Suprapubic skin (tissue), 4 donors: ENCODE results near the gene STK17A. TPM values are rescaled to one million over a fixed set of nuclear protein-coding genes. Genes with fewer than 3 reads are reported as not detected.

Experiments used
- DNase-seq, 2 donors: peaks; one replicate each; pipeline ENCODE4 v3.0.0-alpha.2; 2019; ENCODE audit warnings: low spot score in 2 of 2
- H3K27ac ChIP-seq: fragments of 200-600 bp; sonication (generic); one replicate; pipeline ENCODE4 v1.5.1; 2019
- H3K27me3 ChIP-seq: fragments of 200-600 bp; sonication (generic); one replicate; pipeline ENCODE4 v1.5.1; 2019
- H3K36me3 ChIP-seq: fragments of 200-600 bp; sonication (generic); one replicate; pipeline ENCODE4 v1.5.1; 2019
- H3K4me1 ChIP-seq: fragments of 200-600 bp; sonication (generic); one replicate; pipeline ENCODE4 v1.5.1; 2019
- H3K4me3 ChIP-seq: fragments of 200-600 bp; sonication (generic); one replicate; pipeline ENCODE4 v1.5.1; 2019; ENCODE audit warnings: mild to moderate bottlenecking
- H3K9me3 ChIP-seq: fragments of 200-600 bp; sonication (generic); one replicate; pipeline ENCODE4 v1.5.1; 2019
- CTCF ChIP-seq, 2 donors: fragments of 200-600 bp in 1 of 2; fragments of 450-650 bp in 1 of 2; sonication (generic) in 1 of 2; IDR thresholded peaks; one replicate each; pipeline ENCODE4 v1.5.1; 2016 to 2019; ENCODE audit warnings: antibody characterized with exemption in 2 of 2, mild to moderate bottlenecking in 1 of 2, moderate library complexity in 1 of 2
- EP300 ChIP-seq: sonication (generic); formaldehyde crosslinking; IDR thresholded peaks from one replicate; pipeline ENCODE4 v1.6.1; 2017; ENCODE audit warnings: antibody characterized with exemption
- POLR2A ChIP-seq, 2 donors: fragments of 450-650 bp; IDR thresholded peaks; one replicate each; pipeline ENCODE4 v1.6.1; 2017; ENCODE audit warnings: antibody characterized with exemption in 2 of 2, mild to moderate bottlenecking in 2 of 2, moderate library complexity in 2 of 2
- POLR2AphosphoS5 ChIP-seq, 3 donors: sonication (generic); formaldehyde crosslinking; IDR thresholded peaks; one replicate each; pipeline ENCODE4 v1.6.1; 2017; ENCODE audit warnings: antibody characterized with exemption in 3 of 3
- WGBS: methylation state at CpG from one replicate; pipeline ENCODE4 v1.1.5; 2018; 5-methylcytosine and 5-hydroxymethylcytosine counted together
- total RNA-seq, 4 donors: library from RNA; depleted of rRNA; stranded (reverse); fragments of >200 nt; gene quantifications; one replicate each; pipeline ENCODE4 v1.1.0, GENCODE V29; 2016

Gene STK17A
- total RNA-seq, 4 donors from 2014 or later = 14.2 to 18.3 (median 15.9) TPM

DNA sequence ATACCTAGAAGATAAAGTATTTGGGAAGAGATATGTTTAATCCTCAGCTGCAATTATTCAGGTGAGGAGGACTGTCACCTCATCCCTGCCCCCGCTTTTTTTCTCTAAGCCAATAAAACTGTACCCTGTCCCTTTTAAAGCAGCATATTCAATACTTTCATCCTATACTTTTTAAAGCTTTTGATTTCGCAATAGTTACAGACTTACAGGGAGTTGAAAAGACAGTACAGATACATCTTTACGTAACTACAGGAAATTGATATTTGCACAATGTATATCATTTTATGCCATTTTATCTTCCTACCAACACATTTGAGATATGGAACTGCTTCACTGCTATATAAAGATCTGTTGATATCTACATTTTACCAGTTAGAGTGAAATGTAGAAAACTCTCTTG is 47.6 kb downstream of the STK17A start:
- Histone ChIP-seq H3K27ac (no peak overlapping the region), H3K4me1 (no peaks in the 10 kb centered on the region), H3K27me3 (no peaks in the 10 kb centered on the region), H3K9me3 (no peaks in the 10 kb centered on the region), H3K4me3 (no peak overlapping the region), H3K36me3 (peaks cover 28% of the 10 kb centered on the region)
- TF ChIP-seq CTCF (IDR thresholded peaks at IDR 0.05) (no peak), POLR2A (IDR thresholded peaks at IDR 0.05) (no peak), EP300 (no peak), POLR2AphosphoS5 (IDR thresholded peaks at IDR 0.05) (no peak)
- no peak for DNase-seq
- WGBS = 94% methylated on average over 3 of the region's 3 CpGs

- no peaks in the 10 kb centered on the region for H3K9me3 ChIP-seq
- peaks cover 4% of the 10 kb centered on the region for H3K4me1 ChIP-seq
- peaks cover 34% of the 10 kb centered on the region for H3K36me3 ChIP-seq
- no peak overlapping the region for H3K27ac ChIP-seq
- no peak overlapping the region for H3K4me3 ChIP-seq
- WGBS = 97% methylated on average over 2 of the region's 2 CpGs
- DNase-seq = no peak
- TF ChIP-seq EP300 = no peak
- TF ChIP-seq CTCF (IDR thresholded peaks at IDR 0.05) = no peak
- no peak for TF ChIP-seq POLR2A (IDR thresholded peaks at IDR 0.05)
- TF ChIP-seq POLR2AphosphoS5 (IDR thresholded peaks at IDR 0.05) = no peak
- H3K27me3 ChIP-seq = no peaks in the 10 kb centered on the region
These were observed 48.7 kb downstream of the STK17A start for GRCh38 chr7:43631559-43631958.

DNA sequence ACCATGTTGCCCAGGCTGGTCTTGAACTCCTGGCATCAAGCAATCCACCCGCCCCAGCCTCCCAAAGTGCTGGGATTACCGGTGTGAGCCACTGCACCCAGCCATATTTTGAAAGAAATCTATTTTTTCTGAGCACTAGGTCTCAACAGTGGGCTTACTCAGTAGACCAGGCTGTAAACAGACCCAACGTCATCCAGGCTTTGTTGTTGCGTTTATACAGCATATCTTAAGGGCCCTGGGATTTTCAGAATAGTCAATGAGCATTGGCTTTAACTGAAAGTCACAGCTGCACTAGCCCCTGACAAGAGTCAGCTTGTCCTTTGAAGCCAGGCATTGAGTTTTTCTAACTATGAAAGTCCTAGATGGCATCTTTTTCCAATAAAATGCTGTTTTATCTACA is 49.8 kb downstream of the STK17A start:
- peaks cover 16% of the 10 kb centered on the region for H3K4me1 ChIP-seq
- H3K4me3 ChIP-seq = no peak overlapping the region
- no peak overlapping the region for H3K27ac ChIP-seq
- H3K9me3 ChIP-seq = no peaks in the 10 kb centered on the region
- H3K36me3 ChIP-seq = peaks cover 41% of the 10 kb centered on the region
- WGBS = 91% methylated on average over 4 of the region's 4 CpGs
- DNase-seq = no peak
- TF ChIP-seq CTCF (IDR thresholded peaks at IDR 0.05) = no peak
- TF ChIP-seq POLR2A (IDR thresholded peaks at IDR 0.05) = no peak
- no peak for TF ChIP-seq POLR2AphosphoS5 (IDR thresholded peaks at IDR 0.05)
- no peak for TF ChIP-seq EP300
- H3K27me3 ChIP-seq = no peaks in the 10 kb centered on the region

DNA sequence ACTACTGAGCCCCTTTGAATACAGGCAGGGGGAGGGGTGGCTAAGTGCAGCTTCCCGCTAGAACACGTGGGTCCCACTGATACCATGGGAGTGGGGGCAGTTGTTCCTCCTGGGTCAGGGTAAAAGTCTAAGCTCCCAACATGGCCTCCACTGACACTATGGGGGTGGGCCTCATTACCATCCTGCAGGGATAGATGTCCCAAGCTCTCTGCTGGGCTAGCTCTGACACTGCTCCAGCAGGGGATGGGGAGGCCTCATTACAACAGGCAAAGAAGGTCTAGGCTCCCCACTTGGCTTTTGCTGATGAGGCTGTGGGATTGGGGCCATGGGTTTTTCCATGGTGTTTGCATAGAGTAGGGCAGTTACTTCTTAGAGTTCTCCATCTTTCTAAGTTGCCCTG is 51.5 kb downstream of the STK17A start:
- TF ChIP-seq EP300 (no peak), POLR2AphosphoS5 (IDR thresholded peaks at IDR 0.05) (no peak), CTCF (IDR thresholded peaks at IDR 0.05) (no peak), POLR2A (IDR thresholded peaks at IDR 0.05) (no peak)
- H3K27me3 ChIP-seq = no peaks in the 10 kb centered on the region
- no peak overlapping the region for H3K4me3 ChIP-seq
- WGBS = 95% methylated on average over 2 of the region's 2 CpGs
- peaks cover 43% of the 10 kb centered on the region for H3K36me3 ChIP-seq
- no peak overlapping the region for H3K27ac ChIP-seq
- H3K9me3 ChIP-seq = no peaks in the 10 kb centered on the region
- H3K4me1 ChIP-seq = peaks cover 19% of the 10 kb centered on the region
- DNase-seq = no peak

GRCh38 chr7:43636093-43636492 is 53.2 kb downstream of the STK17A start:
- peaks cover 53% of the 10 kb centered on the region for H3K36me3 ChIP-seq
- no peaks in the 10 kb centered on the region for H3K9me3 ChIP-seq
- H3K27me3 ChIP-seq = no peaks in the 10 kb centered on the region
- H3K4me3 ChIP-seq = no peak overlapping the region
- WGBS = 46% methylated on average over 6 of the region's 6 CpGs
- peaks cover 19% of the 10 kb centered on the region for H3K4me1 ChIP-seq
- TF ChIP-seq EP300 (no peak), POLR2A (IDR thresholded peaks at IDR 0.05) (no peak), CTCF (IDR thresholded peaks at IDR 0.05) (no peak), POLR2AphosphoS5 (IDR thresholded peaks at IDR 0.05) (no peak)
- peak overlapping the region; percentile 69 for H3K27ac ChIP-seq
- no peak for DNase-seq
